GM19455 (cell line): ENCODE results near the gene DNMT3B.

Experiments
- ATAC-seq: cut with Tn5 transposase; IDR thresholded peaks from one replicate; pipeline ENCODE4 v1.9.1; 2021; ENCODE audit not compliant: unreplicated experiment

DNMT3B gene

DNA sequence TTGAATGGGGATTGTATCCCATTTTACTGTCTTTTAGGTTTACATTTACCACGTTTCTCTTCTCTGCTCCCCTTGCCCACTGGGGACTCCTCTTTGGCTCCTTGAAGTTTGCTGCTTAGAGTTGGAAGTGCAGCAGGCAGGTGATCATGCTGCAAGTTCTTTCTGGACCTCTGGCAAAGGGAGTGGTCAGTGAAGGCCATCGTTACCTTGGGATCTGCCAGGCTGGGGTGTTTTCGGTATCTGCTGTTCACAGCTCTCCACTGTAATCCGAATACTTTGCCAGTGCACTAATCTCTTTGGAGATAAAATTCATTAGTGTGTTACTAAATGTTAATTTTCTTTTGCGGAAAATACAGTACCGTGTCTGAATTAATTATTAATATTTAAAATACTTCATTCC lies 87.4 kb downstream of the DNMT3B start:
- no peak for ATAC-seq

DNA sequence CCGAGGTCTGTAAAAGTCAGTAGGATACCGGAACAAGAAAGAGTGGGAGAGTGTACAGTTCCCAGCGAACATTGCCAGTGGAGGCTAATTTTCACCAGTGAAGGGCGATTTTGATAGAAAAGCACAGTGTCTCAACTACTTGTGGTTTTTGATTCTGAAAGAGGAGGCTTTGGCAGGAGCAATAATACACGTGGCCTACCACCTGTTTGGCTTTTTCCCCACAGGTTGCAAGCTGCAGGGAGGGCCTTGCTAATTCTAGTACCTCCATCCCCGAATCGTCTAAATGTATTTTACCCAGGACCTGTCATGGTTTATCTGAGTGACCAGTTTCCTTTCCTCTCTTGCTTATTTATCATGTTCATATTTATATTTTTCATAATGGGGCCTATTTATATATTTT lies 93.2 kb downstream of the DNMT3B start:
- ATAC-seq = no peak

- ATAC-seq = no peak
Measured at GRCh38 chr20:32858189-32858588, 96.0 kb downstream of the DNMT3B start.
